22Rv1 (cell line): Measurements from ENCODE around the gene IRGC.

Experiments
- ZFX ChIP-seq: fragments of 450-650 bp; IDR thresholded peaks from 2 replicates; pipeline ENCODE4 v1.6.1; 2017; ENCODE audit warnings: antibody characterized with exemption, borderline replicate concordance
- TF ChIP-seq, protein P1 (sequence below): fragments of 450-650 bp; IDR thresholded peaks from 2 replicates; pipeline ENCODE4 v1.5.1; 2017; ENCODE audit warnings: mild to moderate bottlenecking

DNA sequence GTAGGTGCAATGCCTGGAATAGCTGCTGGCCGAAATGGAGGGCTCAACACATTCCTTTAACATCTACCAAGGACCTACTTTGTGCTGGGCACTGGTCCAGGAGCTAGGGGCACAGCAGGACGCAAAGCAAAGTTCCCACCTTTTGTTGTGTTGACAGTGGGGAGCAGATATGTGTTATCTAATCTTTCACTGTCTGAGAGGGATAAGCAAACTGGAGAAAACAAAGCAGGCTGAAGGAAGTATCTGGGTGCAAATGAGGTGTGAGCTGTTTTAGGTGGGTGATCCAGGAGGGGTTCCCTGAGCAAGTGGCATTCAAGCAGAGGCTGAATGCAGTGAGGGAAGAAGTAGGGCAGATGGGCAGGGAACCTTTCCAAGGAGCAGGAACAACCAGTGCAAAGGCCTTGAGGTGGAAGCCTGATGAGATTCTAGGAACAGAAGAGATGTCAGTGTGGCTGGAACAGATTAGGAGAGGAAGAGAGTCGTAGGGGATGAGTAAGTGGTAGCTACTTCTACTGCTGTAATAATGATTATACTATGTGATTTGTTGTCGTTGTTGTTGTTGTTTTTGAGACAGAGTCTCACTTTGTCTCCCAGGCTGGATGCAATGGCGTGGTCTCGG lies 43.7 kb upstream of the IRGC start:
- TF ChIP-seq, protein P1, sequence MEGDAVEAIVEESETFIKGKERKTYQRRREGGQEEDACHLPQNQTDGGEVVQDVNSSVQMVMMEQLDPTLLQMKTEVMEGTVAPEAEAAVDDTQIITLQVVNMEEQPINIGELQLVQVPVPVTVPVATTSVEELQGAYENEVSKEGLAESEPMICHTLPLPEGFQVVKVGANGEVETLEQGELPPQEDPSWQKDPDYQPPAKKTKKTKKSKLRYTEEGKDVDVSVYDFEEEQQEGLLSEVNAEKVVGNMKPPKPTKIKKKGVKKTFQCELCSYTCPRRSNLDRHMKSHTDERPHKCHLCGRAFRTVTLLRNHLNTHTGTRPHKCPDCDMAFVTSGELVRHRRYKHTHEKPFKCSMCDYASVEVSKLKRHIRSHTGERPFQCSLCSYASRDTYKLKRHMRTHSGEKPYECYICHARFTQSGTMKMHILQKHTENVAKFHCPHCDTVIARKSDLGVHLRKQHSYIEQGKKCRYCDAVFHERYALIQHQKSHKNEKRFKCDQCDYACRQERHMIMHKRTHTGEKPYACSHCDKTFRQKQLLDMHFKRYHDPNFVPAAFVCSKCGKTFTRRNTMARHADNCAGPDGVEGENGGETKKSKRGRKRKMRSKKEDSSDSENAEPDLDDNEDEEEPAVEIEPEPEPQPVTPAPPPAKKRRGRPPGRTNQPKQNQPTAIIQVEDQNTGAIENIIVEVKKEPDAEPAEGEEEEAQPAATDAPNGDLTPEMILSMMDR: no peak
- no peak for TF ChIP-seq ZFX
